Esophagus muscularis mucosa (tissue), 3 donors: Measurements from ENCODE around the gene TBCC.

Source experiments
- CTCF ChIP-seq, 3 experiments: fragments of 200-600 bp in 2 of 3; fragments of 450-650 bp in 1 of 3; sonication (generic) in 2 of 3; IDR thresholded peaks; one replicate each; pipeline ENCODE4 v1.5.1; 2017 to 2019; ENCODE audit warnings: antibody characterized with exemption in 3 of 3, mild to moderate bottlenecking in 2 of 3, moderate library complexity in 1 of 3
- POLR2AphosphoS5 ChIP-seq, 2 donors: sonication (generic); formaldehyde crosslinking; IDR thresholded peaks; one replicate each; pipeline ENCODE4 v1.6.1; 2017; ENCODE audit warnings: antibody characterized with exemption in 2 of 2

- no peak for TF ChIP-seq CTCF (IDR thresholded peaks at IDR 0.05)
- no peak for TF ChIP-seq POLR2AphosphoS5 (IDR thresholded peaks at IDR 0.05)
Observed at GRCh38 chr6:42709871-42710270, 36.0 kb downstream of the TBCC start.
